Stimulated activated CD4-positive, alpha-beta T cell treated with anti-CD3 and anti-CD28 coated beads, Interleukin-2, amount 100 ng/mL, for 4 hours (primary cell): ENCODE results near the gene HBM.
"Not testable (repeated sequence)": the region's sequence is repeated elsewhere in the genome, so short reads cannot be mapped to it uniquely, and the experiment has no call there.

Experiments used
- DNase-seq: peaks from one replicate; pipeline ENCODE4 v3.0.0-alpha.2; 2020; ENCODE audit warnings: low read depth

HBM gene

DNA sequence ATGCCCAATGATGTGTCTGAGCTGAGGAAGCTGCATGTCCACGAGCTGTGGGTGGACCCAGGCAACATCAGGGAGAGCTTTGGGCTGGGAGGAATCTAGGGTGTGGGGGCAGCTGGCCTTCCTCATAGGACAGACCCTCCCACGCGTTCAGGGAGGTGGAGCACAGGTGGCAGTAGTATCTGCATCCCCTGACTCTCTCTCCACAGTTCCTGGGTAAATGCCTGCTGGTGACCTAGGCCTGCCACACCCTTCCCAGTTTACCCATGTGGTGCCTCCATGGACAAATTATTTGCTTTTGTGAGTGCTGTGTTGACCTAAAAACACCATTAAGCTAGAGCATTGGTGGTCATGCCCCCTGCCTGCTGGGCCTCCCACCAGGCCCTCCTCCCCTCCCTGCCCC is 3.2 kb downstream of the HBM start:
- DNase-seq = no peak

DNA sequence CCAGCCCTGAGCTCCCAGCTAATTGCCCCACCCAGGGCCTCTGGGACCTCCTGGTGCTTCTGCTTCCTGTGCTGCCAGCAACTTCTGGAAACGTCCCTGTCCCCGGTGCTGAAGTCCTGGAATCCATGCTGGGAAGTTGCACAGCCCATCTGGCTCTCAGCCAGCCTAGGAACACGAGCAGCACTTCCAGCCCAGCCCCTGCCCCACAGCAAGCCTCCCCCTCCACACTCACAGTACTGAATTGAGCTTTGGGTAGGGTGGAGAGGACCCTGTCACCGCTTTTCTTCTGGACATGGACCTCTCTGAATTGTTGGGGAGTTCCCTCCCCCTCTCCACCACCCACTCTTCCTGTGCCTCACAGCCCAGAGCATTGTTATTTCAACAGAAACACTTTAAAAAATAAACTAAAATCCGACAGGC is 4.3 kb downstream of the HBM start:
- DNase-seq = not testable (repeated sequence)

DNA sequence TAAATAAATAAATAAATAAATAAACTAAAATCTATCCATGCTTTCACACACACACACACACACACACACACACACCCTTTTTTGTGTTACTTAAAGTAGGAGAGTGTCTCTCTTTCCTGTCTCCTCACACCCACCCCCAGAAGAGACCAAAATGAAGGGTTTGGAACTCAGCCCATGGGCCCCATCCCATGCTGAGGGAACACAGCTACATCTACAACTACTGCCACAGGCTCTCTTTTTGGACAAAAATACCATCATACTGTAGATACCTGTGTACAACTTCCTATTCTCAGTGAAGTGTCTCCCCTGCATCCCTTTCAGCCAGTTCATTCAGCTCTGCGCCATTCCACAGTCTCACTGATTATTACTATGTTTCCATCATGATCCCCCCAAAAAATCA is 5.0 kb downstream of the HBM start:
- DNase-seq = no peak

DNA sequence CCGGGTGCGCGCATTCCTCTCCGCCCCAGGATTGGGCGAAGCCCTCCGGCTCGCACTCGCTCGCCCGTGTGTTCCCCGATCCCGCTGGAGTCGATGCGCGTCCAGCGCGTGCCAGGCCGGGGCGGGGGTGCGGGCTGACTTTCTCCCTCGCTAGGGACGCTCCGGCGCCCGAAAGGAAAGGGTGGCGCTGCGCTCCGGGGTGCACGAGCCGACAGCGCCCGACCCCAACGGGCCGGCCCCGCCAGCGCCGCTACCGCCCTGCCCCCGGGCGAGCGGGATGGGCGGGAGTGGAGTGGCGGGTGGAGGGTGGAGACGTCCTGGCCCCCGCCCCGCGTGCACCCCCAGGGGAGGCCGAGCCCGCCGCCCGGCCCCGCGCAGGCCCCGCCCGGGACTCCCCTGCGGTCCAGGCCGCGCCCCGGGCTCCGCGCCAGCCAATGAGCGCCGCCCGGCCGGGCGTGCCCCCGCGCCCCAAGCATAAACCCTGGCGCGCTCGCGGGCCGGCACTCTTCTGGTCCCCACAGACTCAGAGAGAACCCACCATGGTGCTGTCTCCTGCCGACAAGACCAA is 6.7 kb downstream of the HBM start, which contains the start of gene HBA2:
Gene HBA2, plus strand, starts transcription at position 503 of the 568 bp plus-strand sequence. Its CDS starts 37 bp downstream, at position 540.
- DNase-seq = not testable (repeated sequence)

DNA sequence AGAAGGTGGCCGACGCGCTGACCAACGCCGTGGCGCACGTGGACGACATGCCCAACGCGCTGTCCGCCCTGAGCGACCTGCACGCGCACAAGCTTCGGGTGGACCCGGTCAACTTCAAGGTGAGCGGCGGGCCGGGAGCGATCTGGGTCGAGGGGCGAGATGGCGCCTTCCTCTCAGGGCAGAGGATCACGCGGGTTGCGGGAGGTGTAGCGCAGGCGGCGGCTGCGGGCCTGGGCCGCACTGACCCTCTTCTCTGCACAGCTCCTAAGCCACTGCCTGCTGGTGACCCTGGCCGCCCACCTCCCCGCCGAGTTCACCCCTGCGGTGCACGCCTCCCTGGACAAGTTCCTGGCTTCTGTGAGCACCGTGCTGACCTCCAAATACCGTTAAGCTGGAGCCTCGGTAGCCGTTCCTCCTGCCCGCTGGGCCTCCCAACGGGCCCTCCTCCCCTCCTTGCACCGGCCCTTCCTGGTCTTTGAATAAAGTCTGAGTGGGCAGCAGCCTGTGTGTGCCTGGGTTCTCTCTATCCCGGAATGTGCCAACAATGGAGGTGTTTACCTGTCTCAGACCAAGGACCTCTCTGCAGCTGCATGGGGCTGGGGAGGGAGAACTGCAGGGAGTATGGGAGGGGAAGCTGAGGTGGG is 7.6 kb downstream of the HBM start:
- not testable (repeated sequence) for DNase-seq

DNA sequence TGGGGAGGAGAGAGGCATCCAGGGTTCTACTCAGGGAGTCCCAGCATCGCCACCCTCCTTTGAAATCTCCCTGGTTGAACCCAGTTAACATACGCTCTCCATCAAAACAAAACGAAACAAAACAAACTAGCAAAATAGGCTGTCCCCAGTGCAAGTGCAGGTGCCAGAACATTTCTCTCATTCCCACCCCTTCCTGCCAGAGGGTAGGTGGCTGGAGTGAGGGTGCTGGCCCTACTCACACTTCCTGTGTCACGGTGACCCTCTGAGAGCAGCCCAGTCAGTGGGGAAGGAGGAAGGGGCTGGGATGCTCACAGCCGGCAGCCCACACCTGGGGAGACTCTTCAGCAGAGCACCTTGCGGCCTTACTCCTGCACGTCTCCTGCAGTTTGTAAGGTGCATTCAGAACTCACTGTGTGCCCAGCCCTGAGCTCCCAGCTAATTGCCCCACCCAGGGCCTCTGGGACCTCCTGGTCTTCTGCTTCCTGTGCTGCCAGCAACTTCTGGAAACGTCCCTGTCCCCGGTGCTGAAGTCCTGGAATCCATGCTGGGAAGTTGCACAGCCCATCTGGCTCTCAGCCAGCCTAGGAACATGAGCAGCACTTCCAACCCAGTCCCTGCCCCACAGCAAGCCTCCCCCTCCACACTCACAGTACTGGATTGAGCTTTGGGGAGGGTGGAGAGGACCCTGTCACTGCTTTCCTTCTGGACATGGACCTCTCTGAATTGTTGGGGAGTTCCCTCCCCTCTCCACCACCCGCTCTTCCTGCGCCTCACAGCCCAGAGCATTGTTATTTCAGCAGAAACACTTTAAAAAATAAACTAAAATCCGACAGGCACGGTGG is 8.4 kb downstream of the HBM start:
- not testable (repeated sequence) for DNase-seq

DNA sequence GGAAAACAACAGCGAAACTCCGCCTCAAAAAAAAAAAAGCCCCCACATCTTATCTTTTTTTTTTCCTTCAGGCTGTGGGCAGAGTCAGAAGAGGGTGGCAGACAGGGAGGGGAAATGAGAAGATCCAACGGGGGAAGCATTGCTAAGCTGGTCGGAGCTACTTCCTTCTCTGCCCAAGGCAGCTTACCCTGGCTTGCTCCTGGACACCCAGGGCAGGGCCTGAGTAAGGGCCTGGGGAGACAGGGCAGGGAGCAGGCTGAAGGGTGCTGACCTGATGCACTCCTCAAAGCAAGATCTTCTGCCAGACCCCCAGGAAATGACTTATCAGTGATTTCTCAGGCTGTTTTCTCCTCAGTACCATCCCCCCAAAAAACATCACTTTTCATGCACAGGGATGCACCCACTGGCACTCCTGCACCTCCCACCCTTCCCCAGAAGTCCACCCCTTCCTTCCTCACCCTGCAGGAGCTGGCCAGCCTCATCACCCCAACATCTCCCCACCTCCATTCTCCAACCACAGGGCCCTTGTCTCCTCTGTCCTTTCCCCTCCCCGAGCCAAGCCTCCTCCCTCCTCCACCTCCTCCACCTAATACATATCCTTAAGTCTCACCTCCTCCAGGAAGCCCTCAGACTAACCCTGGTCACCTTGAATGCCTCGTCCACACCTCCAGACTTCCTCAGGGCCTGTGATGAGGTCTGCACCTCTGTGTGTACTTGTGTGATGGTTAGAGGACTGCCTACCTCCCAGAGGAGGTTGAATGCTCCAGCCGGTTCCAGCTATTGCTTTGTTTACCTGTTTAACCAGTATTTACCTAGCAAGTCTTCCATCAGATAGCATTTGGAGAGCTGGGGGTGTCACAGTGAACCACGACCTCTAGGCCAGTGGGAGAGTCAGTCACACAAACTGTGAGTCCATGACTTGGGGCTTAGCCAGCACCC is 9.5 kb downstream of the HBM start:
- DNase-seq = no peak

DNA sequence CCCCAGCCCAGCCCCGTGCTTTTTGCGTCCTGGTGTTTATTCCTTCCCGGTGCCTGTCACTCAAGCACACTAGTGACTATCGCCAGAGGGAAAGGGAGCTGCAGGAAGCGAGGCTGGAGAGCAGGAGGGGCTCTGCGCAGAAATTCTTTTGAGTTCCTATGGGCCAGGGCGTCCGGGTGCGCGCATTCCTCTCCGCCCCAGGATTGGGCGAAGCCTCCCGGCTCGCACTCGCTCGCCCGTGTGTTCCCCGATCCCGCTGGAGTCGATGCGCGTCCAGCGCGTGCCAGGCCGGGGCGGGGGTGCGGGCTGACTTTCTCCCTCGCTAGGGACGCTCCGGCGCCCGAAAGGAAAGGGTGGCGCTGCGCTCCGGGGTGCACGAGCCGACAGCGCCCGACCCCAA is 10.2 kb downstream of the HBM start:
- not testable (repeated sequence) for DNase-seq

DNA sequence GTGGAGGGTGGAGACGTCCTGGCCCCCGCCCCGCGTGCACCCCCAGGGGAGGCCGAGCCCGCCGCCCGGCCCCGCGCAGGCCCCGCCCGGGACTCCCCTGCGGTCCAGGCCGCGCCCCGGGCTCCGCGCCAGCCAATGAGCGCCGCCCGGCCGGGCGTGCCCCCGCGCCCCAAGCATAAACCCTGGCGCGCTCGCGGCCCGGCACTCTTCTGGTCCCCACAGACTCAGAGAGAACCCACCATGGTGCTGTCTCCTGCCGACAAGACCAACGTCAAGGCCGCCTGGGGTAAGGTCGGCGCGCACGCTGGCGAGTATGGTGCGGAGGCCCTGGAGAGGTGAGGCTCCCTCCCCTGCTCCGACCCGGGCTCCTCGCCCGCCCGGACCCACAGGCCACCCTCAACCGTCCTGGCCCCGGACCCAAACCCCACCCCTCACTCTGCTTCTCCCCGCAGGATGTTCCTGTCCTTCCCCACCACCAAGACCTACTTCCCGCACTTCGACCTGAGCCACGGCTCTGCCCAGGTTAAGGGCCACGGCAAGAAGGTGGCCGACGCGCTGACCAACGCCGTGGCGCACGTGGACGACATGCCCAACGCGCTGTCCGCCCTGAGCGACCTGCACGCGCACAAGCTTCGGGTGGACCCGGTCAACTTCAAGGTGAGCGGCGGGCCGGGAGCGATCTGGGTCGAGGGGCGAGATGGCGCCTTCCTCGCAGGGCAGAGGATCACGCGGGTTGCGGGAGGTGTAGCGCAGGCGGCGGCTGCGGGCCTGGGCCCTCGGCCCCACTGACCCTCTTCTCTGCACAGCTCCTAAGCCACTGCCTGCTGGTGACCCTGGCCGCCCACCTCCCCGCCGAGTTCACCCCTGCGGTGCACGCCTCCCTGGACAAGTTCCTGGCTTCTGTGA is 11.0 kb downstream of the HBM start, which contains the start of gene HBA1:
Gene HBA1, plus strand, starts transcription at position 204 of the 906 bp plus-strand sequence. Its CDS starts 37 bp downstream, at position 241.
- not testable (repeated sequence) for DNase-seq

DNA sequence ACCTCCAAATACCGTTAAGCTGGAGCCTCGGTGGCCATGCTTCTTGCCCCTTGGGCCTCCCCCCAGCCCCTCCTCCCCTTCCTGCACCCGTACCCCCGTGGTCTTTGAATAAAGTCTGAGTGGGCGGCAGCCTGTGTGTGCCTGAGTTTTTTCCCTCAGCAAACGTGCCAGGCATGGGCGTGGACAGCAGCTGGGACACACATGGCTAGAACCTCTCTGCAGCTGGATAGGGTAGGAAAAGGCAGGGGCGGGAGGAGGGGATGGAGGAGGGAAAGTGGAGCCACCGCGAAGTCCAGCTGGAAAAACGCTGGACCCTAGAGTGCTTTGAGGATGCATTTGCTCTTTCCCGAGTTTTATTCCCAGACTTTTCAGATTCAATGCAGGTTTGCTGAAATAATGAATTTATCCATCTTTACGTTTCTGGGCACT is 11.6 kb downstream of the HBM start:
- DNase-seq = no peak

DNA sequence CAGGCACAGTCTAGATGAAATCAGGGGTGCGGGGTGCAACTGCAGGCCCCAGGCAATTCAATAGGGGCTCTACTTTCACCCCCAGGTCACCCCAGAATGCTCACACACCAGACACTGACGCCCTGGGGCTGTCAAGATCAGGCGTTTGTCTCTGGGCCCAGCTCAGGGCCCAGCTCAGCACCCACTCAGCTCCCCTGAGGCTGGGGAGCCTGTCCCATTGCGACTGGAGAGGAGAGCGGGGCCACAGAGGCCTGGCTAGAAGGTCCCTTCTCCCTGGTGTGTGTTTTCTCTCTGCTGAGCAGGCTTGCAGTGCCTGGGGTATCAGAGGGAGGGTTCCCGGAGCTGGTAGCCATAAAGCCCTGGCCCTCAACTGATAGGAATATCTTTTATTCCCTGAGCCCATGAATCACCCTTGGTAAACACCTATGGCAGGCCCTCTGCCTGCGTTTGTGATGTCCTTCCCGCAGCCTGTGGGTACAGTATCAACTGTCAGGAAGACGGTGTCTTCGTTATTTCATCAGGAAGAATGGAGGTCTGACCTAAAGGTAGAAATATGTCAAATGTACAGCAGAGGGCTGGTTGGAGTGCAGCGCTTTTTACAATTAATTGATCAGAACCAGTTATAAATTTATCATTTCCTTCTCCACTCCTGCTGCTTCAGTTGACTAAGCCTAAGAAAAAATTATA is 12.3 kb downstream of the HBM start:
- DNase-seq = no peak

DNA sequence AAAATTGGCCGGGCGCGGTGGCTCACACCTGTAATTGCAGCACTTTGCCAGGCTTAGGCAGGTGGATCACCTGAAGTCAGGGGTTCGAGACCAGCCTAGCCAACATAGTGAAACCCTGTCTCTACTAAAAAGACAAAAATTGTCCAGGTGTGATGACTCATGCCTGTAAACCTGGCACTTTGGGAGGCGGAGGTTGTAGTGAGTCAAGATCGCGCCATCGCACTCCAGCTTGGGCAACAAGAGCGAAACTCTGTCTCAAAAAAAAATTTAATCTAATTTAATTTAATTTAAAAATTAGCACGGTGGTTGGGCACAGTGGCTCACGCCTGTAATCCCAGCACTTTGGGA is 12.9 kb downstream of the HBM start:
- DNase-seq = no peak

DNA sequence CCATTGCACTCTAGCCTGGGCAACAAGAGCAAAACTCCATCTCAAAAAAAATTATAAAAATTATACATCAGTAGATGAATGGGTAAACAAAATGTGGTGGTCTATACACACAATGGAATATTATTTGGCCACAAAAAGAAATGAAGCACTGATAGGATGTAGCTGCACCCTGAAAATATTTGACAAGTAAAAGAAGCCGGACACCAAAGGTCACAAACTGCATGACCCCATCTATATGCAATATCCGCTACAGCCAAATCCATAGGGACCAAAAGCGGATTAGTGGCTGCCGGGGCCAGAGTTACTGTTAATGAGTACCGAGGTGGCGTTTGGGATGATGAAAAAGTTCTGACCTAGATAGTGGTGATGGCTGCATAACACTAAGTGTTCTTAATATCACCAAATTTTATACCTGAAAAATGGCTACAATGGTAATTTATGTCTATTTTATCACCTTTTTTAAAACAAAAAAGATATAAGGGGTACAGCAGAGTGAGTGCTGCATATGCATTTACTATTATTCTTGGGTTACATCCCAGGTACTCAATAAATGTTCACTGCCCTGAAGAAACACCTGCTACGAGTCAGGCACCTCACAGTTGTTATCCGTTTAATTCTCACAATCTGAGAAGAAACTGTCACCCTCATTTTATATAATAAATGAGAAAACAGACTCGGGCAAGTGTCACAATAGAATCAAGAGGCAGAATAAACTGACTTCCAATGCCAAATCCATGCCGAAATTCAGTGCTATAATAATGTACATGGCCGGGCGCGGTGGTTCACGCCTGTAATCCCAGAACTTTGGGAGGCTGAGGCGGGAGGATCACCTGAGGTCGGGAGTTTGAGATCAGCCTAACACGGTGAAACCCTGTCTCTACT is 13.7 kb downstream of the HBM start:
- no peak for DNase-seq

DNA sequence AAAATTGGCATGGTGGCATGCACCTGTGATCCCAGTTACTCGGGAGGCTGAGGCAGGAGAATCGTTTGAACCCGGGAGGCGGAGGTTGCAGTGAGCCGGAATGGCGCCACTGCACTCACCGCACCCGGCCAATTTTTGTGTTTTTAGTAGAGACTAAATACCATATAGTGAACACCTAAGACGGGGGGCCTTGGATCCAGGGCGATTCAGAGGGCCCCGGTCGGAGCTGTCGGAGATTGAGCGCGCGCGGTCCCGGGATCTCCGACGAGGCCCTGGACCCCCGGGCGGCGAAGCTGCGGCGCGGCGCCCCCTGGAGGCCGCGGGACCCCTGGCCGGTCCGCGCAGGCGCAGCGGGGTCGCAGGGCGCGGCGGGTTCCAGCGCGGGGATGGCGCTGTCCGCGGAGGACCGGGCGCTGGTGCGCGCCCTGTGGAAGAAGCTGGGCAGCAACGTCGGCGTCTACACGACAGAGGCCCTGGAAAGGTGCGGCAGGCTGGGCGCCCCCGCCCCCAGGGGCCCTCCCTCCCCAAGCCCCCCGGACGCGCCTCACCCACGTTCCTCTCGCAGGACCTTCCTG is 14.4 kb downstream of the HBM start, which contains the start of gene HBQ1:
Gene HBQ1, plus strand, starts transcription at position 359 of the 575 bp plus-strand sequence. Its CDS starts 28 bp downstream, at position 387.
- DNase-seq = no peak

DNA sequence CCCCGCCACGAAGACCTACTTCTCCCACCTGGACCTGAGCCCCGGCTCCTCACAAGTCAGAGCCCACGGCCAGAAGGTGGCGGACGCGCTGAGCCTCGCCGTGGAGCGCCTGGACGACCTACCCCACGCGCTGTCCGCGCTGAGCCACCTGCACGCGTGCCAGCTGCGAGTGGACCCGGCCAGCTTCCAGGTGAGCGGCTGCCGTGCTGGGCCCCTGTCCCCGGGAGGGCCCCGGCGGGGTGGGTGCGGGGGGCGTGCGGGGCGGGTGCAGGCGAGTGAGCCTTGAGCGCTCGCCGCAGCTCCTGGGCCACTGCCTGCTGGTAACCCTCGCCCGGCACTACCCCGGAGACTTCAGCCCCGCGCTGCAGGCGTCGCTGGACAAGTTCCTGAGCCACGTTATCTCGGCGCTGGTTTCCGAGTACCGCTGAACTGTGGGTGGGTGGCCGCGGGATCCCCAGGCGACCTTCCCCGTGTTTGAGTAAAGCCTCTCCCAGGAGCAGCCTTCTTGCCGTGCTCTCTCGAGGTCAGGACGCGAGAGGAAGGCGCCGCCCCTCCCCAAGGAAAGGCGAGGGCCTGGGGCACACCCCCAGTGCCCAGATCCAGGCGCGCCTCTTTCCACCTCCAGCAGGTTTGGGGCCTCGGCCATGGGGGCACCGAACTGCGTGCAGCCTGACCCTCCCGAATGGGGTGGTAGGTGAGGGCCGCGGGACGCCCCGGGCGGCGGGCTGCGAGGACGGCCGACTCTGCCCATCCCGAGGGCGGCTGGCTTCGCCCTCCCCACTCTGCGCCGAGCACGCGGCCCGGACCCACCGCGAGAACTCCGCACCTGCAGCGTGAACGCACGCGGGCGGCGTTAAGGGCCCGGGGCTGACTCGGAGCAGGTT is 15.1 kb downstream of the HBM start:
- peak; percentile 77 for DNase-seq

DNA sequence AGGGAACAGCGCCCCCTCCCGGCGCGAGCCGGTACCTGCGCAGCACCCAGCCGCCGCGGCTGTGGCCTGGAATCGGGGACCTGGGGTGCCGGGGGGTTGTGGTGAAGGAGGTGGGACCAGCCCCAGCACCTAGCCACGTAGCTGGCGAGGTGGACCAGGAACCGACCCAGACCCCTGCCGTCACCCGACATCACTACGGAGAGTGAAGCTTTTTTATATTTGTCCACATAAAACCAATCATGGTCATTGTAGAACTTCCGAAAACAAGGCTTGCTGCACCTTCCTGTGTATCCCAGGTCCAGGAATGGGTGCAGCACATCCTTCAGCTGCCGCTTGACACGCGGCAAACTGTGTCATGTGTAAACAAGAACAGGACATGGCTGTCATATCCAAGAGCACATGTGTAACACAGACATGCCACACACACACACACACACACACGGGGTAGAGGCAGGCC is 15.8 kb downstream of the HBM start:
- no peak for DNase-seq

DNA sequence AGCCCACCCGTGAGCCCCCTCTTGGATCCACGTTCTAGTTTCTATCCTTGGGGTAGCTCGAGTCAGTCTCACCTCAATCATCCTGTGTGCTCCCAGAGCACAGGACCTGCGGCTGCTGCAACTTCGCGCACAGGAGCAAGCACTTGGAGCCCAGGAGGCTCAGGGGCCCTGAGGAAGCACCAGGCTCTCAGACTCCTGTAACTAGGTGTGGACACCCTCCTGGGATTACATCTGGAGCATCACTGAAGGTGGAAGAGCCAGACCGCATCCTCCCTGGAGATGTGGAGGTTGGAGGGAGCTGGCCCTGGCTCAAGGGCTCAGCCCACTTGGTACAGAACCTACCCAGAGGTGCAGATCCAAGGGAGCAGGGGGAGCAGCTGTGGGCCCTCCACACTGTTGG is 17.2 kb downstream of the HBM start:
- DNase-seq = no peak

DNA sequence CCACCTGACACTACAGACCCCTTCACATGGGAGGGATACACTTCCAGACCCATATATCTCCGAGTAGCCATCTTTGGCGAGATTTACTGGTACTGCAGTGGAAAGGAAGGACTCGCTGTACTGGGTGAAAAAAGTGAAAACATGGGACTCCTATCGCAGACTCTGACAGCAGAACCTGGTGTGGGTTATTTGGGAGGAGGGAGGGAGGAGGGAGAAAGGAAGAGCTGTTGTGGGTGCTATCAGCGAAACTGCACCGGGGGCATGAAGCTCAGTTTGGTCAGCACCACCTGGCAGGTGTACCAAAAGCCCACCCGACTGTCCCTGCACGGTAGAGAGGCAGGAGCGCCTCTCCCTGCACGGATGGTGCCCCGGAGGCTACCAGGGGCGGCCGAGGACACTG is 19.4 kb downstream of the HBM start:
- no peak for DNase-seq
